Measurements from ENCODE around the gene MNX1.

MNX1 gene

DNA sequence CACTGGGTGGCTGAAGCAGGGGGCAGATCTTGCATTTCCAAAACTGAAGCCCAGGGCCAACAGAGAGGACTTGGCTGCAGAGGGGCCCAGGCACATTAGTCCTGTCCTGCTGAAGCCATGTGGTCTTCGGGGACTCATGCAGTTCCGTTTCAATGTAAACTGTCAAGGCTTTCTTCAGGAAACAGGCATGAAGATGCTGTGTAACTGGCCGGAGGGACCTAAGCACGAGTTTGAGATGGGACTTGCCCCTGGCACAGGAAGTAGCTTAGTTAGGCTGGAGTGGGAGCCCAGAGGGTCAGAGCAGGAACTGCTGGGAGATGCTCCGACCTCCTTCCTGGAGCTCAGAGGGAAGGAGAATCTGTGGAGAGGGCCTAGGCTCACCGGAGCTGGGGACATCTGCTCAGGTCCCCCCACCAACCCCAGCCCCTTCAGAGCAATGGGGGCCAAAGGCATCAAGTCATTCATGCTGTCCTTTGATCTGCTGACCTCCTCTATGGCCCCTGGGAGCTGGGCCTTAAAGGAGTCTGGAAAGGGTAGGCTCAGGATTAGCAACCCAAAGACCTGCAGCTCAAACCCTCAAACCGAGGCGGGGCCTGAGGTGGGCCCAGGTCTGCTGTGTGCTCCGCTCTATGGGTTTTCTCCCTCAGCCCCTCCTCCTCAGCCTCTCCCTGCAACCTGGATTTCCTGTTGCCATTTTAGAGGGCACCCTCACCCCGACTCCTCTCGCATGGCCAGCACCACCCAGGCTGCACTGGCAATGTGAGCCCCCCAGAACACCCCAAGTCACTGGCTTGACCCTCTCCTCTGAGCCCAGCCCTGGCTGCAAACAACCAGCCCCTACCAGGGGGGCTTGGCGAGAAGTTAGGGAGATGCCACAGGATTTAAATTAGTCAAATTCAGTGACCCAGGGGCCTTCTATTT is 4.4 kb upstream of the MNX1 start:
- DNase-seq = no peak

DNA sequence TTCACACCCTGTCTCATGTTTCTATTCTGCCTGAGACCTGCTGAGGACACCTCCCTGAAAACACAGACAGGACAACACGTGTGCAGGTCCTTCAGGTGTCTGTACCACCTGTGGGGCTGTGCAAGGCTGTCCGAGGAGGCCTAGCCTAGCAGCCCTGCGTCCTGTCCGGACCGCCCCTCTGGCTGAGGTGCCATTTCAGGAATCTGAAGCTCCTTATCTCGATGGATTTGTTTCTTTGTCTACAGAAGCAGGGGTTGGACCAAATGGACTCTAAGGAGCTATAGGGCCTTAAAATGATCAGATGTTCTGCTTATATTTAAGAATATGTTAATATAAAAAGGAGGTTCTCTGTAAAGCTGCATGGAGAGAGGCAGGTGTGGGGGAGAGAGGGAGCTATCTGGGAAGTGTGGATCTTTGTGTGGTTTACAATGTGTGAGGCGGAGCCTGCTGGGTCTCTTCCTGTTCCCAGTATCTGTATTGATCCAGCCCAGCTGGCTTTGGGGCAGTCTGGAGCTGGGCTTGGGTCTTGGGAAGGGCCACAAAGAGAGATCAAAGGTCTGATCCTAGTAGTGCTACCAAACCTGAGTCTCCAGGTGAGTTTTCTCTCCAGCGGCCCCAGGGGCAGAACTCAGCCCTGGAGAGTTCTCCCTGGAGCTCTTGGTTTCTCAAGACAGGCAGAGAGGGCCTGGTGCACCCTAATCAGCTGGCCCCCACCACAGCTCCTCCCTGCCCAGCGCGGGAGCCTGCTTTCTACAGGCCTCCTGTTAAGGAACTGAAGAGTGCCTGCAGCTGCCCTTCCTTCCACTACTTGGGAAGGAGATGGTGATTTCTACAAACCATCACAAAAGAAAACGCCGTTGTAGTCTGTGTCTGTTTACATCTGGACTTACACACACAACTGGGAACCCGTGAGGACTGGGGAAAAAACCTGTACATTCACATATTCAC is 3.4 kb upstream of the MNX1 start:
- DNase-seq = no peak

GRCh38 chr7:157013101-157013500 is 2.6 kb upstream of the MNX1 start:
- DNase-seq = no peak

DNA sequence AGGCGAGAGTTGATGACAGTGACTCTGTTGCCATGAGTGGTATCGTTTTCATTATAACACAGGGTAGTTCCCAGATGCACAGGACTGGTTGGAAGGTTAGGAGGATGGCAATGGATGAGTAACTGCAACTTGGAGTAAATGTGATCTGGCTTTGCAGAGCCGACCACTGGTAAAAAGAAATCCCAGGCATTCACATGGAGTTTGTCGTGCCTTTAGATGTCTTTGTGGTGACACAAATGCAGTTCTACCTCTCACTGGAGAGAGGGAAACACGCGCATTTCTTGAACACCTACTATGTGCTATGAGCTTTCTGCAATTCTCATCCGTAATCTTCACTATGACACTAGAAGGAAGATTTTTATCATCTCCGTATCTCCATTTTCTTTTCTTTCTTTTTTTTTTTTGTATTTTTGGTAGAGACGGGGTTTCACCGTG is 1.7 kb upstream of the MNX1 start:
- DNase-seq = no peak

DNA sequence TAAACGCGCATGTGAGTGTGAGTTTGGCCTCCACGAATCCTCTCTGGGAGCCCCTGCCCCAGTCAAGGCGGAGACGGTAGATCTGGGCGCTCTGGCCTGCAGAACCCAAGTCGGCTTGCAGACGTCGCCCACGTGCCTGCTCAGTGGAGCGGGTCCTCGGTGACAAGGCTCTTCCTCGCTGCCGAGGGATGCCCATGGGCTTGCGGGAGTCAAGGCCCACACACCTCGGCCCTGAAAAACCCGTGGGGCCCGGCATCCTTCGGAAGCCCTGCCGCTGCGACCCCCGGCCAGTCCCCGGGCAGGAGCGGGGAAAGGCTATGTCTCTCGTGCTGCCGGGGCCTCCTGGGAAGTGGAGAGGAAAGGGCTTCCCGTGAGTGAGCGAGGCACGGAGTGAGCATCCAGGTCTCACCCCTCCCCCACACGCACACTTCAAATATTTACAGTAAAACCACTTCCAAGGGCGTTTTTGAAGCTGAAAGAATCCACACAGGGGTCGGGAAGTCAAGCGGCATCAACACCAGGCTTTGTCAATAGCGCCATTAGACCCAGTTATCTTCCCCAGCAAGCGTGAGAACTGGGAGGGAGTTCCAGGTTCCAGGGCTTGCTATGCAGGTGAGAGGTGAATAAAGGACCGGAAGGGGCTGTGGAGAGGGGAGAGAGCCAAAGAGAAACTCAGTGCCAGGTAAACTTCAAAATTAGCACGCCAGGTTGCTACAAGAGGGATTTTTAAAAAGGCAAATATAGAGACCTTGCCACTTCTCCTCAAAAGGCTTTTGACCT is 1.1 kb upstream of the MNX1 start:
- DNase-seq = no peak

- DNase-seq = no peak
These were observed 480 bp downstream of the MNX1 start for GRCh38 chr7:157009778-157010587.

DNA sequence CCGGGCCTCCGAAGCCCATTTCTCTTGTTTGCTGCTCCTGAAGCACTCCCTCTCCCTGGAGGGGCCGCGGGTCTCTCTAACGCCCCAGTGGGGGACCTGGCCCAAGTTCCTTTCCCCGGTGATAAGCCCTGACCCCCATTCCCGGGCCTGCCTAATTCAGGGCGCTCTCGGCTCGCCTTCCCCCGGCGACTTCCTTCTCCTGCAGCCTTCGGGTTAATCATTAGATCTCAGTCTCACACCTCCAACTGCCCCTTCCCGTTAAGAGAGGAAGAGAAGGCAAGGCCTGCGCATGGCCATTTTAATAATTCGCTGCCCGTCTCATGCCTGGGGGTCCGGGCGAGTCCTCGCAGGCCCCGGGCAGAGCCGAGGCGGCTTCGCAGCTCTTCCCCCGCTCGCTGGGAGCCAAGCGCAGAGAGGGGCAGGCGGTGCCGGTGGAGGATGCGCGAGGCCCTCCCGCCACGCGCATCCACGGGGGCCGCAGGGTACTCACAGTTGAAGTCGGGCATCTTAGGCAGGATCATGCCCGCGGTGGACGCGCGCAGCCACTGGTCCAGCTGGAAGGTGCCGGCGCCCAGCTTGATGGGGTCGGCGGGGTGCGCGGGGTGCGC is 1.2 kb downstream of the MNX1 start:
- DNase-seq = no peak

DNA sequence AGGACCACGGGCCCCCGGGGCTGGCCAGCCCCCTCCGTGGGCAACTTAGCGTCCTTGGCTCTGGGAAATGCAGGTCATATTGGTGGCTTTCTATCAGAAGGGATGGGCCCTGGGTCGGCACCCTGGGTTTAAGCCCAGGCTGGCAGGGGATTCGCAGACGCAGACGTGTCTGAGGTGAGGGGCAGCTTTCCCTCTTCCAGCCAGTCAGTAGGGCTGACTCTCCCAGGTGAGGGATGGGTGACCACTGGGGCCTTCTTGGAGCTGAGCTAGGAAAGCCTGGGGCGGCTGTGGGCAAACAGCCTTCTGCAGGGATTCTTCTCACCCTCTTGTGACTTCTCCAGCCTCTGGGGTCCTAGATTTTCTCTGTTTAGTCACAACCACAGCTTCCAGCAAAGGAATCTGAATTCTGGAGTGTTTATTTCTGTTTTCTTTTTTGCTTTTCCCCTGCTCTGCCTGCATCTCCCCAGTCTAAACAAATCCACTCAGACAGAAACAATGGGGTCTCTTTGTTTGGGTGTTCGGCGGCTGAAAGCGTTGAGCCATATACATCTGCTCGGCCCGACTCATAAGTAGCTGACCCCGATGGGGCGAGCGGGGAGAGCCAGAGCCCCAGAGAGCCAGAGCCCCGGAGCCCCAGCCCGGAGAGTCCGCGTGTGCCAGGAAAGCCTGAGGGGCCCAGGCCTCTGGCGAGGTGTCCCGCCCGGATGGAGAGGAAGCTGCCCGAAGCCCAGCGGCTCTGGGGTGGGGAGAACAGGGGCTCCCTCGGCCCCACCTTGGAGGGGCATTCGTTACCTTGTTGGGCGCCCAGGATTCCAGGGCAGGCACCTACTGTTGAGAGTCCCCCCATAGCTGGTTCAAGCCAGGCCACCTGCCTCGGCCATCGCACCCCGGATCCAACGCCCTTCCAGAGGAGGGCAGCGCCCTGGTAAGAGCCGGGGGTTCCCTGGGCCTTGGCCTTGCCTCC is 2.0 kb downstream of the MNX1 start:
- DNase-seq = no peak

DNA sequence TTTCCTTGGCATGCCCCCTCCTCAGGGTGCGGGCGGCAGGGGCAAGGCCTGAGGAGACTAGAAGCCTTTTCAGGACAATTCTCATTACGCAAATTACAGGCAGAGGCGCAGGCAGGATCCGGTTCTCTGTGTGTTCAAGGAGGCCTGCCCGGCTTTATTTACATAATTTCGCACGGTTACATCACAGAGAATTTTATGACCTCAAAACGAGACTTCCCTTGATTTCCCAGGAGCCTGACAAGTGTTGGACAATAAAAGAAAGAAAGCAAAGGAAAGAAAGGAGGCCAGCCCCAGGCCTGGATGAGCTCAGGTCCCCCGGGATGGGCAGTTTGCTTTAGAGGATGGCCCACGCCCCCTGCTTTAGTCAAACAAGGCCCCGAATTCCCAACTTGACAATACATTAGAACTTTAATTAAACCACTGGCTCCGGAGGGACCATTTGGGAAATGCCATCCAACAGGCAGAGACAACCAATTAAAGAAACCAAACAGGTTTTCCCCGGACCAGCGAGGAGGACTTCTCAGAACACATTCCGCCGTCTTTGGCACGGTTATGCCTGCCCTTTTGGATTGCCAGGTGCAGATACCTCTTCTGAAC is 2.9 kb downstream of the MNX1 start:
- no peak for DNase-seq

DNA sequence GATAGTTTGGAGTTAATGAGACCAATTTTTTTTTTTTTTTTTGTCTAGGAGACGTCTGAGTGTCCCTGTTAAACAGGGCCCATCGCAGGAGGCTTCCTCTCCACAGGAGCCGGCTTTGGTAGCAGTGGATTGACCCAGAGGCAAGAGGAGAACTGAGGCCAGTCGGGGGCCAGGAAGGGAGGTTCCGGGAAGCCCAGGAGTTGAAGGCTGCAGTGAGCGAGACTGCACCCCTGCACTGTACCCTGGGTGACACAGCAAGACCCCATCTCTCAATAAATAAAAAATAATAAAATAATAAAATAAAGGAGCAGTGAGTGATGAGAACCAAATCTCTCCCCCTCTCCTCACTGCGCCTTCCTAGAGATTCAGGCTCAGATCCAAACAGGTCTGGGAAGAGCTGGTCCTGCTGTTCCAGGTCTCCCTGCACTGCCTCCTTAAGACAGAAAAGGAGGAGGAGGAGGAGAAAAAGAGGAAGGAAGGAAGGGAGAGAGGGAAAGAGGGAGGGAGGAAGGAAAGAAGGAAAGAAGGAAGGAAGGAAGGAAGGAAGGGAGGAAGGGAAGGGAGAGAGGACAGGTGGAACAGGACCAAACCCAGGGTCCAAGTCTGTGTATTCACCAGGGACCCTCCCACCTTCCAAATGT is 3.5 kb downstream of the MNX1 start:
- no peak for DNase-seq

DNA sequence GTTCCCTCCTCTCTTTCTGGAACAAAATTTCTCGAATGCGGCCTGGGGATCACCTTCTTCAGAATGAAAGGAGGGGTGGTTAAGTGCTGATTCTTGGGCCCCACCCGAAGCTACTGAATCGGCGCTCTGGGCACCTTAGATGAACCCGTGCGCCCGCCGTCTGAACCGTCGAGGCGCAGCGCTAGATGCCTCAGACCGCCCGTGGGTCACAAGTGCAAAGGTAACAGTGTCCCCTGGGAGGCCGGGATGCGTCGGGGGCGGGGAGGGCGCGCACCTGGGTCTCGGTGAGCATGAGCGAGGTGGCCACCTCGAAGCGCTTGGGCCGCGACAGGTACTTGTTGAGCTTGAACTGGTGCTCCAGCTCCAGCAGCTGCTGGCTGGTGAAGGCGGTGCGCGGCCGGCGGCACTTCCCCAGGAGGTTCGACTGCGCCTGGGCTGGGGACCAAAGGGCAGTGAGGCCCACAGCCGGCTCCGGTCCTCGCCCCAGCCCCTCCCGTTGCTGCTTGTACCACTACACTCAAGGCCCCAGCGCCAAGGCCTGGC is 4.2 kb downstream of the MNX1 start:
- DNase-seq = no peak

GRCh38 chr7:157005456-157006204 is 4.8 kb downstream of the MNX1 start:
- DNase-seq = no peak

DNA sequence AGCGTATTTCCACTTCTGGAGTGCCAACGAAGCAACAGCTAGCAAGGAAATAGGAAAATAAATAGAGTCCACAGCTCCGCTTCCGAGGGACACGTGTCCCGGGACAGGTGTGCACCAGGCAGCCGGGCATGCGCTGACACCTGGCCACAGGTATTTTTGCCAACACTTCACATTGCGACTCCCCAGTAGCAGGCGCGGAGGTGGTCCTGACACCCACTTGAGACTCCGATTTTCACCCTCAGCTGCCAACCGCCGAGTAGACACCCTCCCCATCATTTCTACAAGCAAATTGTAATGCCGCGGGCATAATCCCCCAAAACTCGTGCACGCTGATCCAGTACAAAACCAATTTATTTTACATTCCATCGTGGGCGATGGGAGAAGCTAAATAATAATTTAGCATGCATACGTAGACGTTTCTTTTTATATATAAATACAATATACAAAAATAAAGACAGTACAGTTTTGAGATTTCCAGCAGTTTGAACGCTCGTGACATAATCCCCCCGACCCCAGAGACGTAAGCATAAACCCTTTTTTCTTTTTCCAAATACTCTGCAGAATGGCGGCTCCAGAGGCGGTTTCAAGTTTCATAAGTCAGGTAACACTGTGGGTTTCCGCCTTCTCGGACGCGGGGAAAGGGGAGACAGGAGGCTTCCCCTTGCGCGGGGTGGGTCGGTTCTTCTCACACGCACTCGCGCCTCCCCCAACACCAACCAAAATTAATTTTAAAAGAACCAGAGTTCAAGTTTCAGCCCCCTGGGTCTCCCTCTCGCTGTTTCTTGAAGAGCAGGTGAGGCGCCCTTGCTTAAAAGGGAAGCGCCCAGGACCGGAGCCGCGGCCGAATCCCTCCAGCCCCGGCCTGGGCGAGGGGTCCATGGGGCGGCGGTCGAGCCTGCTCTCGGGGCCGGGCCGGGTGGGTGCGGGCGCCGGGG is 5.7 kb downstream of the MNX1 start:
- no peak for DNase-seq

DNA sequence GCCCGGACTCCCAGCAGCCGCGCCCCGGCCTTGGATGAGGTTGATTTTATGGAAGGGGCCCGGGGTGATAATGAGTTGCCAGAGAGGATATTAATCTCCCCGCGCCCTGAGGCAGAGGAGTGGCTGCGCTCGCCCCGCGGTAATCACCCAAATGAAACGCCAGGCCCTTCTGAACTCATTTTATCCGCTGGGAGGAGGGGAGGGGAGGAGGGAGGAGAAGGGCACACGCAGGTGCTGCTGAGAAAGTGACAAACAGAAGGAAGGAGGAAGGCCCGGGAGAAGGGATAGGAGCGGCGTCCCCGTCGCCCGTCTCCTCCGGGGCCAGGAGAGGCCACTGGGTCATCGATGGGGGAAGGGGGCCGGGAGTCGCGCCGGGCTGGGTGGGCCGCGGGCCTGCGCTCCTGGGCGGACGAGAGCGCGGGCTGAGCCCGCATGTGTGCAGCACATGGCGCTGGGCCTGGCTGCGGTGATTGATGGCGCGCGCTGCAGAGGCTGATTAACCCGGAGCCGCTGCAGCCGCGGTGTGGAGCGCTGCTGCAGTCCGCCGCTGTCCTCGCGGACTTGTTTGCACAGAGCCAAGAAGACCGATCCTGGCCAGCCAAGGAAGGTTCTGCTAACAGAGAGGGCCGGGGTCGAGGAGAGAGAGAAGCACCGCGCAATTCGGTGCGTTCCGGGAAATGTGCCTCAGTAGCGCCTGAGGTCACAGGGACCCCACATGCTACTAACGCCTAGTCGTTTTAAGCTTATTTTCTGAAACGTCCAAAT is 6.5 kb downstream of the MNX1 start:
- DNase-seq = no peak

- DNase-seq = no peak
These were observed 7.1 kb downstream of the MNX1 start for GRCh38 chr7:157003445-157003755.

DNA sequence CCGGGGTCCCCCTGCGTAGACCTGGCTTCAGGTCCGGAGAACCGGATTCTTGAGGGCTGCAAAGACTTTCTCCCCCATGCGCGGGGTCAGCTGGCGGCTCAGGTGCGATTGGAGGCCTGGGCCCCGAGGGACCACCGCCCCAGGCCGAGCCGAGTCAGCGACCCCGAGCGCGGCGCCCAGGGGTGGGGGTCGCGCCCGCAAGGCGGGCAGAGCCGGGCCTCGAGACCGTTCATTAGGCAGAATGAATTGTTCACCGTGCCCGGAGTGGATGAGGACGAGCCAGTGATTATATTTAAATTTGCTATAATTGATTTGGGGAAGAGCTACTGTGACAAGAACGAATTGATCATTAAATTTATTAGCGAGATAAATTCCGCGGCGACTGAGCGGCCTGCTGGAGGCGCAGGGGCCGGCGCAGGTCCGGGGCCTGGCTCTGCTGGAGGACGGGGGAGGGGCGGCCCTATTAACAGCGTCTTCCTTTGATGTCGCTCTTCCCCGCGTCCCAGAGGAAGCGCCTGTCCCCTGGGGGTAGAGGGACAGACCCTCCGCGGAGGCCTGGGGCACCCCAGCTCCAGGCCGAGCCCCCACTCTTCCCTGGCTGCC is 7.5 kb downstream of the MNX1 start:
- no peak for DNase-seq

Data from NCI-H1105 (cell line).